T-cell (primary cell): ENCODE results near the gene IGFBP2. TPM values are rescaled to one million over a fixed set of nuclear protein-coding genes. Genes with fewer than 3 reads are reported as not detected.

Source experiments
- ATAC-seq, 4 experiments: fragments of 200-7000 bp in 3 of 4; fragments of 150-1000 bp in 1 of 4; cut with Tn5 transposase; replicated peaks in 1 of 4; 1 replicate in 3 of 4; 2 replicates in 1 of 4; pipeline ENCODE4 v1.10.0; 2021; ENCODE audit warnings: moderate library complexity in 3 of 4, mild to moderate bottlenecking in 2 of 4, moderate number of reproducible peaks in 1 of 4
- CTCF ChIA-PET, 2 donors: fragments of 300-600 bp; sonication (Branson Sonifier 250); formaldehyde crosslinking; loops; one replicate each; lab custom pipeline; 2022; ENCODE audit warnings: antibody characterized with exemption in 2 of 2; lab: Charles Lee
- POLR2A ChIA-PET, 2 donors: fragments of 300-600 bp; sonication (Branson Sonifier 250); formaldehyde crosslinking; loops; one replicate each; lab custom pipeline; 2022; ENCODE audit warnings: antibody characterized with exemption in 2 of 2; lab: Charles Lee
- DNase-seq, 35 experiments: peaks; one replicate each; pipeline versions ENCODE4 v3.0.0 to v3.0.0-alpha.2; 2013 to 2023
- H3K27ac ChIP-seq: one replicate; pipeline ENCODE4 v1.5.1; 2013; ENCODE audit warnings: low read length
- H3K27me3 ChIP-seq, 2 experiments: replicated peaks in 1 of 2; 1 replicate in 1 of 2; 2 replicates in 1 of 2; pipeline versions ENCODE4 v1.6.1 to v1.7.0; 2013; ENCODE audit warnings: low read length in 1 of 2, mixed read lengths in 1 of 2; ENCODE audit not compliant: control insufficient read depth in 2 of 2, insufficient read depth in 2 of 2; ENCODE audit errors: extremely low read depth in 1 of 2
- H3K36me3 ChIP-seq, 2 donors: 1 replicate in 1 of 2; 2 replicates in 1 of 2; pipeline versions ENCODE4 v1.6.1 to v1.7.0; 2013; ENCODE audit warnings: low read length in 1 of 2; ENCODE audit not compliant: control insufficient read depth in 2 of 2, insufficient read depth in 1 of 2; ENCODE audit errors: extremely low read depth in 1 of 2
- H3K4me1 ChIP-seq, 2 experiments: 1 replicate in 1 of 2; 2 replicates in 1 of 2; pipeline versions ENCODE4 v1.6.1 to v1.7.0; 2013; ENCODE audit warnings: low read length in 2 of 2, mixed read lengths in 1 of 2; ENCODE audit not compliant: insufficient read depth in 2 of 2, control insufficient read depth in 1 of 2; ENCODE audit errors: extremely low read depth in 1 of 2
- H3K4me3 ChIP-seq, 2 donors: 1 replicate in 1 of 2; 2 replicates in 1 of 2; pipeline versions ENCODE4 v1.5.1 to v1.7.0; 2013; ENCODE audit warnings: mild to moderate bottlenecking in 2 of 2, low read length in 1 of 2, moderate library complexity in 1 of 2; ENCODE audit not compliant: control insufficient read depth in 1 of 2; ENCODE audit errors: extremely low read depth in 1 of 2
- H3K9me3 ChIP-seq: 2 replicates; pipeline ENCODE4 v1.7.0; 2013
- H3K27ac Mint-ChIP-seq, 2 donors: one replicate each; pipeline ENCODE4 v1.8.0; 2020 to 2021; ENCODE audit warnings: mild to moderate bottlenecking in 2 of 2, mixed read lengths in 2 of 2
- H3K27me3 Mint-ChIP-seq, 2 donors: one replicate each; pipeline ENCODE4 v1.8.0; 2021 to 2022; ENCODE audit warnings: mixed read lengths in 2 of 2
- H3K36me3 Mint-ChIP-seq: one replicate; pipeline ENCODE4 v1.8.0; 2021; ENCODE audit warnings: mixed read lengths
- H3K4me1 Mint-ChIP-seq, 3 donors: one replicate each; pipeline ENCODE4 v1.8.0; 2020 to 2022; ENCODE audit warnings: mixed read lengths in 3 of 3, mild to moderate bottlenecking in 1 of 3
- H3K4me3 Mint-ChIP-seq, 3 donors: one replicate each; pipeline ENCODE4 v1.8.0; 2020 to 2022; ENCODE audit warnings: mild to moderate bottlenecking in 3 of 3, mixed read lengths in 3 of 3, moderate library complexity in 3 of 3
- H3K9me3 Mint-ChIP-seq, 3 donors: one replicate each; pipeline ENCODE4 v1.8.0; 2020 to 2022; ENCODE audit warnings: mixed read lengths in 3 of 3
- WGBS: methylation state at CpG from one replicate; pipeline ENCODE4 v1.1.5; 2013; ENCODE audit warnings: missing lambda C conversion rate; ENCODE audit not compliant: insufficient coverage; 5-methylcytosine and 5-hydroxymethylcytosine counted together
- total RNA-seq, 35 experiments: library from RNA in 6 of 35; stranded (reverse) in 6 of 35; fragments of 120-200 nt in 1 of 35; gene quantifications; one replicate each; pipeline versions ENCODE4 v1.2.1 to v1.2.4 and lab custom pipeline; 2013 to 2026

The IGFBP2 gene
- total RNA-seq, 5 donors from 2014 or later (not counting 1 experiment from before 2014, with no cell fraction given) = 0.46 to 2.1 (median 1.8) TPM; not detected in 2

- Mint-ChIP-seq H3K4me3 (no peak overlapping the region), H3K9me3 (no peaks in the 10 kb centered on the region), H3K36me3 (no peaks in the 10 kb centered on the region), H3K4me1 (no peaks in the 10 kb centered on the region), H3K27me3 (peaks cover 4 to 18% of the 10 kb centered on the region in 2 donors), H3K27ac (no peak overlapping the region)
- no peak for ATAC-seq
- 80% methylated on average over 2 of the region's 4 CpGs for WGBS
- CTCF ChIA-PET = interaction anchor here in 1 of 2 donors (0.6 kb wide), 1 partner anchor 1234 kb away, joined by 5 read pairs; no protein-coding TSS in a partner anchor
- POLR2A ChIA-PET = interaction anchor here in 1 of 2 donors (0.6 kb wide), 1 partner anchor 127 kb away, joined by 3 read pairs; no protein-coding TSS in a partner anchor
- Histone ChIP-seq H3K4me3 (no peak overlapping the region), H3K27ac (no peak overlapping the region), H3K36me3 (no peaks in the 10 kb centered on the region), H3K4me1 (no peaks in the 10 kb centered on the region), H3K9me3 (no peaks in the 10 kb centered on the region), H3K27me3 (peaks cover 0 to 4% of the 10 kb centered on the region in 2 experiments)
- DNase-seq = no peak
These were observed 19.3 kb downstream of the IGFBP2 start for GRCh38 chr2:216652566-216652965.

GRCh38 chr2:216653093-216653799, 20.0 kb downstream of the IGFBP2 start:
- POLR2A ChIA-PET = no interaction called here
- Histone ChIP-seq H3K36me3 (no peaks in the 10 kb centered on the region), H3K4me1 (no peaks in the 10 kb centered on the region), H3K27me3 (peaks cover 0 to 5% of the 10 kb centered on the region in 2 experiments), H3K4me3 (no peak overlapping the region), H3K27ac (no peak overlapping the region), H3K9me3 (no peaks in the 10 kb centered on the region)
- peaks cover 4 to 22% of the 10 kb centered on the region in 2 donors for H3K27me3 Mint-ChIP-seq
- CTCF ChIA-PET = no interaction called here
- ATAC-seq (no peak), DNase-seq (no peak)
- no peaks in the 10 kb centered on the region for H3K36me3 Mint-ChIP-seq
- no peaks in the 10 kb centered on the region for H3K4me1 Mint-ChIP-seq
- no peak overlapping the region for H3K27ac Mint-ChIP-seq
- no peaks in the 10 kb centered on the region for H3K9me3 Mint-ChIP-seq
- no peak overlapping the region for H3K4me3 Mint-ChIP-seq
- WGBS = 71% methylated on average over 1 of the region's 4 CpGs

- Histone ChIP-seq H3K27ac (no peak overlapping the region), H3K4me1 (no peaks in the 10 kb centered on the region), H3K36me3 (no peaks in the 10 kb centered on the region), H3K9me3 (no peaks in the 10 kb centered on the region), H3K4me3 (no peak overlapping the region), H3K27me3 (peaks cover 0 to 5% of the 10 kb centered on the region in 2 experiments)
- ATAC-seq = no peak
- Mint-ChIP-seq H3K9me3 (no peaks in the 10 kb centered on the region), H3K4me1 (no peaks in the 10 kb centered on the region), H3K27ac (no peak overlapping the region), H3K27me3 (peaks cover 4 to 21% of the 10 kb centered on the region in 2 donors), H3K4me3 (no peak overlapping the region), H3K36me3 (no peaks in the 10 kb centered on the region)
- no peak for DNase-seq
- POLR2A ChIA-PET = no interaction called here
- 14% methylated on average over 1 of the region's 2 CpGs for WGBS
- CTCF ChIA-PET = interaction anchor here in 1 of 2 donors (0.6 to 0.7 kb wide), 2 partner anchors 10 to 989 kb away, joined by 3 read pairs; no protein-coding TSS in a partner anchor
These were observed 20.7 kb downstream of the IGFBP2 start for GRCh38 chr2:216653931-216654365.

- WGBS = no CpG with 5 or more reads among the region's 2 CpGs
- Histone ChIP-seq H3K4me1 (no peaks in the 10 kb centered on the region), H3K36me3 (no peaks in the 10 kb centered on the region), H3K9me3 (no peaks in the 10 kb centered on the region), H3K27ac (no peak overlapping the region), H3K27me3 (peaks cover 0 to 5% of the 10 kb centered on the region in 2 experiments), H3K4me3 (no peak overlapping the region)
- Mint-ChIP-seq H3K4me1 (no peaks in the 10 kb centered on the region), H3K27me3 (peaks cover 4 to 21% of the 10 kb centered on the region in 2 donors), H3K4me3 (no peak overlapping the region), H3K9me3 (no peaks in the 10 kb centered on the region), H3K27ac (no peak overlapping the region), H3K36me3 (no peaks in the 10 kb centered on the region)
- POLR2A ChIA-PET = no interaction called here
- no peak for DNase-seq
- no peak for ATAC-seq
- CTCF ChIA-PET = interaction anchor here in 1 of 2 donors (0.6 to 0.7 kb wide), 2 partner anchors 9 to 990 kb away, joined by 3 read pairs; no protein-coding TSS in a partner anchor
These were observed 21.4 kb downstream of the IGFBP2 start for GRCh38 chr2:216654528-216655052.

GRCh38 chr2:216657086-216657855, 24.1 kb downstream of the IGFBP2 start:
- ChIA-PET POLR2A (no interaction called here), CTCF (interaction anchor here in 1 of 2 donors (1.3 kb wide), 1 partner anchor 10 kb away, joined by 4 read pairs; no protein-coding TSS in a partner anchor)
- Histone ChIP-seq H3K4me1 (no peaks in the 10 kb centered on the region), H3K9me3 (no peaks in the 10 kb centered on the region), H3K27me3 (peaks cover 0 to 7% of the 10 kb centered on the region in 2 experiments), H3K36me3 (peaks cover 0 to 5% of the 10 kb centered on the region in 2 donors), H3K27ac (no peak overlapping the region), H3K4me3 (no peak overlapping the region)
- 85% methylated on average over 11 of the region's 16 CpGs for WGBS
- ATAC-seq = no peak
- DNase-seq = no peak
- H3K9me3 Mint-ChIP-seq = no peaks in the 10 kb centered on the region
- H3K4me1 Mint-ChIP-seq = no peaks in the 10 kb centered on the region
- no peak overlapping the region for H3K4me3 Mint-ChIP-seq
- peaks cover 0 to 18% of the 10 kb centered on the region in 2 donors for H3K27me3 Mint-ChIP-seq
- no peak overlapping the region for H3K27ac Mint-ChIP-seq
- H3K36me3 Mint-ChIP-seq = no peaks in the 10 kb centered on the region

- Histone ChIP-seq H3K36me3 (peaks cover 0 to 5% of the 10 kb centered on the region in 2 donors), H3K4me3 (no peak overlapping the region), H3K4me1 (no peaks in the 10 kb centered on the region), H3K27ac (no peak overlapping the region), H3K27me3 (peaks cover 0 to 7% of the 10 kb centered on the region in 2 experiments), H3K9me3 (no peaks in the 10 kb centered on the region)
- Mint-ChIP-seq H3K27me3 (peaks cover 0 to 18% of the 10 kb centered on the region in 2 donors), H3K36me3 (no peaks in the 10 kb centered on the region), H3K27ac (no peak overlapping the region), H3K4me3 (no peak overlapping the region), H3K4me1 (no peaks in the 10 kb centered on the region), H3K9me3 (no peaks in the 10 kb centered on the region)
- ChIA-PET POLR2A (interaction anchor here in 1 of 2 donors (0.6 kb wide), 1 partner anchor 1382 kb away, joined by 4 read pairs; no protein-coding TSS in a partner anchor), CTCF (no interaction called here)
- ATAC-seq (no peak), DNase-seq (no peak)
- 87% methylated on average over 4 of the region's 7 CpGs for WGBS
These were observed 24.8 kb downstream of the IGFBP2 start for GRCh38 chr2:216657980-216658379.
